PC-3 (cell line): Measurements from ENCODE around the gene DNAJB6. TPM values are rescaled to one million over a fixed set of nuclear protein-coding genes. Genes with fewer than 3 reads are reported as not detected.

Source experiments
- ATAC-seq: fragments of 200-7000 bp; cut with Tn5 transposase; 2 replicates; pipeline ENCODE4 v1.9.1; 2020; ENCODE audit warnings: mild to moderate bottlenecking, moderate library complexity
- BruUV-seq: library from RNA; stranded (reverse); fragments of 400-500 nt; replicated peaks from 2 replicates; lab custom pipeline; 2021; lab: Mats Ljungman, UMichigan
- CTCF ChIA-PET: fragments of 300-600 bp; sonication (Branson Sonifier 250); formaldehyde crosslinking; loops from one replicate; lab custom pipeline; 2022; ENCODE audit warnings: antibody characterized with exemption; lab: Charles Lee
- POLR2A ChIA-PET: fragments of 300-600 bp; sonication (Branson Sonifier 250); formaldehyde crosslinking; loops from one replicate; lab custom pipeline; 2022; ENCODE audit warnings: antibody characterized with exemption; ENCODE audit not compliant: unreplicated experiment; lab: Charles Lee
- DNase-seq: peaks from one replicate; pipeline ENCODE4 v3.0.0-alpha.2; 2015
- H2AFZ ChIP-seq: fragments of 300-600 bp; sonication (generic); 2 replicates; pipeline ENCODE4 v1.6.0; 2016; ENCODE audit warnings: antibody characterized with exemption, low read length
- H3F3A ChIP-seq: fragments of 300-600 bp; sonication (generic); one replicate; pipeline ENCODE4 v1.6.0; 2017; ENCODE audit warnings: antibody characterized with exemption, low read length, control low read depth, mild to moderate bottlenecking; ENCODE audit not compliant: unreplicated experiment
- H3K27ac ChIP-seq: fragments of 300-600 bp; sonication (generic); 2 replicates; pipeline ENCODE4 v1.5.1; 2016; ENCODE audit warnings: mild to moderate bottlenecking, low read length
- H3K27me3 ChIP-seq: fragments of 300-600 bp; sonication (generic); 2 replicates; pipeline ENCODE4 v1.6.1; 2016; ENCODE audit warnings: low read length, mixed read lengths
- H3K36me3 ChIP-seq: fragments of 300-600 bp; sonication (generic); 2 replicates; pipeline ENCODE4 v1.6.1; 2016; ENCODE audit warnings: low read depth, mixed run types, low read length, mixed read lengths
- H3K4me1 ChIP-seq: fragments of 300-600 bp; sonication (generic); 2 replicates; pipeline ENCODE4 v1.5.1; 2016; ENCODE audit warnings: low read length; ENCODE audit not compliant: insufficient read depth
- H3K4me2 ChIP-seq: fragments of 300-600 bp; sonication (generic); 2 replicates; pipeline ENCODE4 v1.6.0; 2016; ENCODE audit warnings: low read length
- H3K4me3 ChIP-seq: fragments of 300-600 bp; sonication (generic); 2 replicates; pipeline ENCODE4 v1.5.1; 2016; ENCODE audit warnings: mild to moderate bottlenecking, low read length, mixed read lengths
- H3K79me2 ChIP-seq: fragments of 300-600 bp; sonication (generic); 2 replicates; pipeline ENCODE4 v1.6.1; 2017; ENCODE audit warnings: low read length, mixed read lengths
- H3K9ac ChIP-seq: fragments of 300-600 bp; sonication (generic); 2 replicates; pipeline ENCODE4 v1.6.0; 2016; ENCODE audit warnings: mild to moderate bottlenecking, low read length
- H3K9me2 ChIP-seq: fragments of 300-600 bp; sonication (generic); replicated peaks from 2 replicates; pipeline ENCODE4 v1.6.1; 2016; ENCODE audit warnings: mixed run types, low read length, mixed read lengths
- H3K9me3 ChIP-seq: fragments of 300-600 bp; sonication (generic); 2 replicates; pipeline ENCODE4 v1.6.1; 2016; ENCODE audit warnings: low read length, mixed read lengths
- H4K20me1 ChIP-seq: fragments of 300-600 bp; sonication (generic); 2 replicates; pipeline ENCODE4 v1.6.1; 2016; ENCODE audit warnings: low read length, mixed read lengths
- CTCF ChIP-seq: fragments of 300-600 bp; sonication (generic); conservative IDR thresholded peaks from 2 replicates; pipeline ENCODE4 v1.5.1; 2017; ENCODE audit warnings: antibody characterized with exemption, low read depth, mild to moderate bottlenecking, low read length
- EZH2 ChIP-seq: fragments of 300-600 bp; sonication (generic); IDR thresholded peaks from one replicate; pipeline ENCODE4 v1.6.1; 2017; ENCODE audit warnings: antibody characterized with exemption, mild to moderate bottlenecking, low read length; ENCODE audit not compliant: unreplicated experiment
- EZH2phosphoT487 ChIP-seq: fragments of 300-600 bp; sonication (generic); IDR thresholded peaks from 2 replicates; pipeline ENCODE4 v1.6.1; 2018; ENCODE audit warnings: mild to moderate bottlenecking, antibody characterized with exemption, low read length, borderline replicate concordance
- intact Hi-C: fragments of 100-400 bp; cut with micrococcal nuclease; formaldehyde crosslinking; loops from 2 replicates; pipeline ENCODE4 v1.9.0; 2023
- total RNA-seq: library from RNA; depleted of rRNA; stranded (reverse); fragments of >200 nt; gene quantifications from 2 replicates; pipeline ENCODE4 v1.2.3, GENCODE V29; 2014

DNAJB6 gene
- total RNA-seq, 1 experiment from 2014 or later: 151 TPM

- Histone ChIP-seq H3K4me3 (no peak overlapping the region), H3K4me2 (no peak overlapping the region), H3K9me3 (no peaks in the 10 kb centered on the region), H3K4me1 (peaks cover 30% of the 10 kb centered on the region), H3K27ac (peak overlapping the region; percentile 97), H3F3A (no peaks in the 10 kb centered on the region), H3K79me2 (peaks cover 29% of the 10 kb centered on the region), H2AFZ (no peak overlapping the region), H3K9me2 (no peaks in the 10 kb centered on the region), H4K20me1 (no peaks in the 10 kb centered on the region), H3K36me3 (peaks cover 5% of the 10 kb centered on the region), H3K9ac (peak overlapping the region; percentile 79; the same call in 1 of the 2 replicates), H3K27me3 (no peaks in the 10 kb centered on the region)
- POLR2A ChIA-PET: no interaction called here
- BruUV-seq: no TSS peak
- CTCF ChIA-PET: no interaction called here
- intact Hi-C loops: no loop called here
- no peak for DNase-seq
- TF ChIP-seq CTCF (no peak), EZH2phosphoT487 (no peak), EZH2 (no peak)
- no peak for ATAC-seq
Measured at GRCh38 chr7:157402911-157403534, 66.2 kb downstream of the DNAJB6 start.

GRCh38 chr7:157403646-157404401 is 67.0 kb downstream of the DNAJB6 start:
- peaks cover 5% of the 10 kb centered on the region for H3K36me3 ChIP-seq
- H3K27ac ChIP-seq: peak overlapping the region; percentile 97
- no peaks in the 10 kb centered on the region for H3K27me3 ChIP-seq
- H3K9me2 ChIP-seq: no peaks in the 10 kb centered on the region
- no peak for DNase-seq
- H3K9me3 ChIP-seq: no peaks in the 10 kb centered on the region
- no peak overlapping the region for H3K4me3 ChIP-seq
- peak overlapping the region; percentile 79 for H3K9ac ChIP-seq
- no peak for ATAC-seq
- H4K20me1 ChIP-seq: no peaks in the 10 kb centered on the region
- peaks cover 26% of the 10 kb centered on the region for H3K4me1 ChIP-seq
- H3K79me2 ChIP-seq: peaks cover 31% of the 10 kb centered on the region
- intact Hi-C loops: no loop called here
- no peak overlapping the region for H3K4me2 ChIP-seq
- POLR2A ChIA-PET: no interaction called here
- CTCF ChIA-PET: no interaction called here
- H2AFZ ChIP-seq: no peak overlapping the region
- no TSS peak for BruUV-seq
- TF ChIP-seq EZH2 (no peak), CTCF (no peak), EZH2phosphoT487 (no peak)
- no peaks in the 10 kb centered on the region for H3F3A ChIP-seq
